DND-41 (cell line): ENCODE results near the gene KIAA1671.

ENCODE experiments used
- ATAC-seq: fragments of 200-7000 bp; cut with Tn5 transposase; 3 replicates; pipeline ENCODE4 v1.9.1; 2021; ENCODE audit warnings: low read depth; ENCODE audit not compliant: insufficient read depth
- DNase-seq: peaks from one replicate; pipeline ENCODE4 v3.0.0-alpha.2; 2020
- H2AFZ ChIP-seq: 2 replicates; pipeline ENCODE4 v1.6.0; 2012; ENCODE audit warnings: low read depth, low read length
- H3K27ac ChIP-seq: 2 replicates; pipeline ENCODE4 v1.5.1; 2012; ENCODE audit warnings: low read length, inconsistent platforms
- H3K27me3 ChIP-seq: fragments of 200-600 bp; sonication (generic); 2 replicates; pipeline ENCODE4 v1.6.0; 2012; ENCODE audit warnings: low read length, mild to moderate bottlenecking, inconsistent platforms; ENCODE audit not compliant: insufficient read depth, poor library complexity
- H3K36me3 ChIP-seq: 2 replicates; pipeline ENCODE4 v1.5.1; 2012; ENCODE audit warnings: low read length, inconsistent platforms; ENCODE audit not compliant: insufficient read depth
- H3K4me1 ChIP-seq: 2 replicates; pipeline ENCODE4 v1.5.1; 2012; ENCODE audit warnings: mild to moderate bottlenecking, low read length; ENCODE audit not compliant: insufficient read depth
- H3K4me2 ChIP-seq: 2 replicates; pipeline ENCODE4 v1.6.0; 2012; ENCODE audit warnings: mild to moderate bottlenecking, moderate library complexity, low read length, inconsistent platforms; ENCODE audit not compliant: insufficient read depth
- H3K4me3 ChIP-seq, 2 experiments: fragments of 200-600 bp in 1 of 2; shearing (Covaris generic) in 1 of 2; 2 replicates each; pipeline ENCODE4 v1.5.1; 2012 to 2016; ENCODE audit warnings: inconsistent platforms in 2 of 2, low read length in 2 of 2, mild to moderate bottlenecking in 2 of 2, low read depth in 1 of 2, moderate library complexity in 1 of 2
- H3K79me2 ChIP-seq: 2 replicates; pipeline ENCODE4 v1.6.0; 2012; ENCODE audit warnings: low read length, inconsistent platforms; ENCODE audit not compliant: insufficient read depth
- H3K9ac ChIP-seq: 2 replicates; pipeline ENCODE4 v1.6.0; 2012; ENCODE audit warnings: low read depth, mild to moderate bottlenecking, inconsistent platforms, low read length, moderate library complexity
- H3K9me3 ChIP-seq: 2 replicates; pipeline ENCODE4 v1.5.1; 2012; ENCODE audit warnings: low read length, moderate library complexity, mild to moderate bottlenecking, inconsistent platforms; ENCODE audit not compliant: insufficient read depth, severe bottlenecking
- H4K20me1 ChIP-seq: 2 replicates; pipeline ENCODE4 v1.6.0; 2012; ENCODE audit warnings: low read length; ENCODE audit not compliant: insufficient read depth
- EZH2 ChIP-seq: IDR thresholded peaks from 3 replicates; pipeline ENCODE4 v1.6.1; 2012; ENCODE audit warnings: borderline replicate concordance, low read depth, mild to moderate bottlenecking, moderate library complexity, low read length, inconsistent platforms; ENCODE audit not compliant: severe bottlenecking
- TF ChIP-seq, protein P1 (sequence below): IDR thresholded peaks from 2 replicates; pipeline ENCODE4 v1.5.1; 2012; ENCODE audit warnings: borderline replicate concordance, low read length, moderate library complexity, mild to moderate bottlenecking; ENCODE audit not compliant: poor library complexity, severe bottlenecking; ENCODE audit errors: extremely low read depth

Gene KIAA1671

DNA sequence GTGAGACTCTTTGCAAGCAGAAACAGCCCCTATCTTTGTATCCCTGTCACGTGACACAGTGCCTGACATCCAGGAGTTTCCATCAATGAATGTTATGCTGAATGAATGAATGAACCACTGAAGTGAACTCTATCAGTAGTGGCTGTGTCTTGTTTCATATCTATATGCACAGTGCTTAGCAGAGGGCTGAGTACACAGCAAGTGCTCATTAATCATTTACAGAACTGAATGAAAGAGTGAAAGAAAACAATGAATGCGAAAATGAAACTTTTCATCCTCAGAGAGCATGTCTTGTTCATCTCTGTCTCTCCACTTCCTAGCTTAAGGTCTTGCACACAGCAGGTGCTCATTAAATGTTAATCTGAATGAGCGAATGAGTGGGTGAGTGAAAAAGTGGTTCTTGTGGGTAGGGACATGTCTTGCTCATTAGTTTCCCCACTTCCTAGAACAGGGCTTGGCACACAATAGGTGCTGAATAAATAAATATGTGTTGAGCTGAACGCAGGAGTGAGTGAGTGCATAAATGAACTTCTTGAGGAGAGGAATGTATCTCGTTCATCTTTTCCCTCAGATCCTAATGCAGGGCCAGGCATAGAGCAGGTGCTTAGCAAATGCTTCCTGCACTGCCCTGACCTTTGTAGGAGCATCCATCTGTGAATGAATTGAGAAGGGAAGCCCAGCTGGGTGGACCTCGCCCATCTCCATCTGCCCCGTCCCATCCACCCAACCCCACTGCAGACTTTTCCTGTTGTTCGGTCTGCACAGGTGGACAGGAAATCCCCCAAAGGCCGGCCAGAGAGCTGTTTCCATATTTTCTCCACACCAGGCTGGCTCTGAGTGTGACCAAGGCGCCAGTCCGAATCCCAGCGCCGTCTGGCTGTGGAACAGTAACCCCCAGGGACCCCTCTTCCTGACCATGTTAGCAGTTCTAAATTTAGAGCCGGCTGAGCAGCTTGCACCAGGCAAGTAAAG lies 133.7 kb downstream of the KIAA1671 start:
- Histone ChIP-seq H3K4me2 (no peak overlapping the region), H2AFZ (no peak overlapping the region), H3K4me1 (no peaks in the 10 kb centered on the region)

DNA sequence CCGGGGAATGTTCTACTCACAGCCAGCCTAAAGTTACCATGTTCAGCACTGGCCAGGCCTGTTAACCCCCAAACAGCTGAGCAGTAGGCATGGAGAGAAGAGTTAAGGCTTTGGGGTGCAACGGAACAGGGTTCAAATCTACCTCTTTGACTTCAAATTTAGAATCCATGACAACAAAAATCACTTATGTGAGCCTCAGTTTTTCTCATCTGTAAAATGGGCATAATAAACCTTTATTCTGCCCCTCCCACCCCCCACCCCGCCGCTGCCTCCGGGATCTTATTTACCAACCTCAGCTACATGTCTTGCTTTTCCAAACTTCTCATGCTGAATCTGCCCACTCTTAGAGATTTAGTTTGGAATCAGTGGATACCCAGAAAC lies 134.4 kb downstream of the KIAA1671 start:
- no peak for DNase-seq
- no peaks in the 10 kb centered on the region for H3K9me3 ChIP-seq
- no peak for TF ChIP-seq EZH2
- TF ChIP-seq, protein P1, sequence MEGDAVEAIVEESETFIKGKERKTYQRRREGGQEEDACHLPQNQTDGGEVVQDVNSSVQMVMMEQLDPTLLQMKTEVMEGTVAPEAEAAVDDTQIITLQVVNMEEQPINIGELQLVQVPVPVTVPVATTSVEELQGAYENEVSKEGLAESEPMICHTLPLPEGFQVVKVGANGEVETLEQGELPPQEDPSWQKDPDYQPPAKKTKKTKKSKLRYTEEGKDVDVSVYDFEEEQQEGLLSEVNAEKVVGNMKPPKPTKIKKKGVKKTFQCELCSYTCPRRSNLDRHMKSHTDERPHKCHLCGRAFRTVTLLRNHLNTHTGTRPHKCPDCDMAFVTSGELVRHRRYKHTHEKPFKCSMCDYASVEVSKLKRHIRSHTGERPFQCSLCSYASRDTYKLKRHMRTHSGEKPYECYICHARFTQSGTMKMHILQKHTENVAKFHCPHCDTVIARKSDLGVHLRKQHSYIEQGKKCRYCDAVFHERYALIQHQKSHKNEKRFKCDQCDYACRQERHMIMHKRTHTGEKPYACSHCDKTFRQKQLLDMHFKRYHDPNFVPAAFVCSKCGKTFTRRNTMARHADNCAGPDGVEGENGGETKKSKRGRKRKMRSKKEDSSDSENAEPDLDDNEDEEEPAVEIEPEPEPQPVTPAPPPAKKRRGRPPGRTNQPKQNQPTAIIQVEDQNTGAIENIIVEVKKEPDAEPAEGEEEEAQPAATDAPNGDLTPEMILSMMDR: no peak
- no peak overlapping the region for H3K4me2 ChIP-seq
- H3K4me3 ChIP-seq: no peak overlapping the region
- H3K27ac ChIP-seq: no peak overlapping the region
- no peak overlapping the region for H2AFZ ChIP-seq
- H3K27me3 ChIP-seq: no peaks in the 10 kb centered on the region
- no peaks in the 10 kb centered on the region for H3K36me3 ChIP-seq
- no peaks in the 10 kb centered on the region for H3K79me2 ChIP-seq
- no peak overlapping the region for H3K9ac ChIP-seq
- ATAC-seq: no peak
- H3K4me1 ChIP-seq: no peaks in the 10 kb centered on the region
- no peaks in the 10 kb centered on the region for H4K20me1 ChIP-seq

More for the DNA sequence above, 133.7 kb downstream of the KIAA1671 start:
- TF ChIP-seq, protein P1: no peak
- TF ChIP-seq EZH2: no peak
- H3K9ac ChIP-seq: no peak overlapping the region
- no peaks in the 10 kb centered on the region for H3K79me2 ChIP-seq
- no peaks in the 10 kb centered on the region for H4K20me1 ChIP-seq
- DNase-seq (no peak), ATAC-seq (no peak)
- no peak overlapping the region for H3K4me3 ChIP-seq
- H3K27ac ChIP-seq: no peak overlapping the region
- no peaks in the 10 kb centered on the region for H3K27me3 ChIP-seq
- no peaks in the 10 kb centered on the region for H3K36me3 ChIP-seq
- no peaks in the 10 kb centered on the region for H3K9me3 ChIP-seq

DNA sequence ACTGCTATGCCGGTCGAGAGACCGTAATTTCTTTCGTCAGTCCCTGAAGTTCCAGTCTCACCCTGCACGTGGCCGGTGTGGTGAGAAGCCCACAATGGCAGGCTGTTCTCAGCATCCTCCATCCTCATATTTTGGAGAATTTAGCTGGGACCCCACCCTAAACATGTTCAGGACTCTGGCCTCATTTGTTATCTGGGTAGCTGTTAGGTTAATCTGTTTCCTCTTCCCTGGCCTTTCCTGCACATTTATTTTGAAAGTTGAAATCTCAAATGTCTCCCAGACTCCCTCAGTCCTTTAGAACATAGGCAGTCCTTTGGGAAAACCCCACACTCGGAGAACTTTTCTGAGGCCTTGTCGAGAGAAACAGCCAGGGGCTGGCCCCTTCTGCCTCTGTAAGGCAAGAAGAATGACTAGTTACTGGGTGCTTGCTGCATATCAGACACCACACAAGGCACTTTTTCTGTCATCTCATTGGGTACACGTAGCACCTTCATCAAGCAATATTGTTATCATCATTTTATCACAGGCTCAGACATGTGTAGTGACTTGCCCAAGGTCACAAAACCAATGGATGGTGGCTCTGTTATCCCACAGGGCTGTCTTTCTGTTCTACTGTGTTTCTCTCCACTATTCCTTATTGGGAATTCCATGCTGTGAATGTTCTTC lies 137.8 kb downstream of the KIAA1671 start:
- TF ChIP-seq EZH2: no peak
- TF ChIP-seq, protein P1: no peak
- Histone ChIP-seq H3K9me3 (no peaks in the 10 kb centered on the region), H3K4me1 (no peaks in the 10 kb centered on the region), H3K36me3 (no peaks in the 10 kb centered on the region), H3K27ac (no peak overlapping the region), H3K27me3 (no peaks in the 10 kb centered on the region), H2AFZ (no peak overlapping the region), H4K20me1 (no peaks in the 10 kb centered on the region), H3K4me2 (no peak overlapping the region), H3K79me2 (no peaks in the 10 kb centered on the region), H3K4me3 (no peak overlapping the region), H3K9ac (no peak overlapping the region)
- DNase-seq: no peak
- ATAC-seq: no peak
